ENCODE results near the gene GCNT2.
A peak's percentile ranks its signal among the peaks of the same experiment; 100 is the strongest.

- TF ChIP-seq CTCF (IDR thresholded peaks at IDR 0.05; ENCODE audit: low read depth, low read length) (peak; percentile 49), POLR2A (IDR thresholded peaks at IDR 0.05; ENCODE audit: extremely low read depth, insufficient read length) (no peak)
These were observed 42.7 kb upstream of the GCNT2 start for GRCh38 chr6:10478187-10479040.
